C4-2B (cell line): ENCODE data around the gene PIK3C2G.

Experiments
- H3K27ac ChIP-seq: fragments of 450-650 bp; 2 replicates; pipeline ENCODE4 v1.5.1; 2017
- ZFX ChIP-seq: fragments of 450-650 bp; IDR thresholded peaks from 2 replicates; pipeline ENCODE4 v1.6.1; 2017
- TF ChIP-seq, protein P1 (sequence below): fragments of 450-650 bp; conservative IDR thresholded peaks from 2 replicates; pipeline ENCODE4 v1.5.1; 2017; ENCODE audit warnings: mild to moderate bottlenecking

PIK3C2G gene

DNA sequence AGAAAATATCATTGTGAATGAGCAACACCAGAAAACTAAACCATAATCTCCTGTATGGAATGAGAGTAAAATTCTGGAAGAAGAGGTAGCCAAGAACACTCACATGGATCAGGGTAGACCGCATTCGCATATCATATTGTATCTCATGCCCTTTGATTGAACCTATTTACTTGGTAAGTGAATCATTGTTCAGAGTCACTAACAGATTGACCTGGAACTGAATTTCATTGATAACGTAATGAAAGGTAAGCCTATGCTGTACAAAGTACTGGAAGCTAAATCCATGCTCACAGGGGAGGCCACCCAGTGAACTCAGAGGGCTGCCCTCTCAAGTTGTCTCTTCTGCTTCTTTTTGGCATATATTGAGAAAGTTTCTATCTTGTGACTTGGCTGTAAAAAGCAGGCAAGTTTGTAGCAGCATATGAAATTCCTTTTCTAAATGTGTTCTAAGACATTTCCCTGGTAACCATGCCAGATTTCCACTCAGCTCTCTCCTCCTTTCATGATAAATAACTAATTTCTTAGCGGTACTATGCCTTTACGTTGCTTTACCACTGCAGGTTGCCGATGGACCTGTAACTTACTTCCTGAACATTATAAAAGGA is 385.1 kb downstream of the PIK3C2G start:
- TF ChIP-seq, protein P1, sequence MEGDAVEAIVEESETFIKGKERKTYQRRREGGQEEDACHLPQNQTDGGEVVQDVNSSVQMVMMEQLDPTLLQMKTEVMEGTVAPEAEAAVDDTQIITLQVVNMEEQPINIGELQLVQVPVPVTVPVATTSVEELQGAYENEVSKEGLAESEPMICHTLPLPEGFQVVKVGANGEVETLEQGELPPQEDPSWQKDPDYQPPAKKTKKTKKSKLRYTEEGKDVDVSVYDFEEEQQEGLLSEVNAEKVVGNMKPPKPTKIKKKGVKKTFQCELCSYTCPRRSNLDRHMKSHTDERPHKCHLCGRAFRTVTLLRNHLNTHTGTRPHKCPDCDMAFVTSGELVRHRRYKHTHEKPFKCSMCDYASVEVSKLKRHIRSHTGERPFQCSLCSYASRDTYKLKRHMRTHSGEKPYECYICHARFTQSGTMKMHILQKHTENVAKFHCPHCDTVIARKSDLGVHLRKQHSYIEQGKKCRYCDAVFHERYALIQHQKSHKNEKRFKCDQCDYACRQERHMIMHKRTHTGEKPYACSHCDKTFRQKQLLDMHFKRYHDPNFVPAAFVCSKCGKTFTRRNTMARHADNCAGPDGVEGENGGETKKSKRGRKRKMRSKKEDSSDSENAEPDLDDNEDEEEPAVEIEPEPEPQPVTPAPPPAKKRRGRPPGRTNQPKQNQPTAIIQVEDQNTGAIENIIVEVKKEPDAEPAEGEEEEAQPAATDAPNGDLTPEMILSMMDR, result no peak
- no peak for TF ChIP-seq ZFX

DNA sequence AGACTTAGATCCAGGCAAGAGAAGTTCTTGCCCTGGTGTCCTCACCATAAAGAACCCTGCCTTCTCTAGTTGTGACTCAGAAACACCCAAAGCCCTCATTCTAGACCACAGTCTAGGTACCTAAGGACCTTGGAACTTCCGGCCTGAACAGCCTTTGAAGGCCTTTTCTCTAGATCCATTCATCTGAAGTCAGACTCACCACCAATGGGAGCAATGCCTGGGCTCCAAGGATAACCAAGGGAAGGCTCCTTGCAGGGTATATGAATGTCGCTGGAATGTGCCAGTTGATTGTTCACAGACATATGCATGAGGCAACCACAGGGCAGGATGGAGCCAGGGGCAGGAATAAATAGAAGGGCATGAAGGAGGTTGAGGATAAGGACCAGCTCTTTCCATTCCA is 390.2 kb downstream of the PIK3C2G start:
- TF ChIP-seq, protein P1, result no peak
- no peak for TF ChIP-seq ZFX

More for the DNA sequence above, 385.1 kb downstream of the PIK3C2G start:
- no peak overlapping the region for H3K27ac ChIP-seq

DNA sequence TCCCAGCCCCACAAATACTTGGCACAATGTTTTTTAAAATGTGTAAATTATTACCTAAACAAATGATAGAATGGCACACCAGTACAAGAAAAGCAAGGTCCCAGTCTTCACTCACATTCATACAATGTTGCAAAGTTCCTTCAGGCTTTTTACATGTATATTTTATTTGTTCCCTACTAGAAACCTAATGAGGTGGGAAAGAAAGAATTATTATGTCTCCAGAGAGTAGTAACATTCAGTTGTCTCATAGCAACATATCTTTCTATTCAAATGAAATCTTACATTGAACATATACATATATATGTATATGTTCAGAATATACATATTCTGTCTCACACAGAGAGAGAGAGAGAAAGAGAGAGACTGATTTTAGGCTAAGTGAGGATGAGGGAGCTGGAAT is 391.3 kb downstream of the PIK3C2G start:
- no peak for TF ChIP-seq ZFX
- TF ChIP-seq, protein P1, result no peak
- H3K27ac ChIP-seq, result no peak overlapping the region

More for the DNA sequence above, 390.2 kb downstream of the PIK3C2G start:
- H3K27ac ChIP-seq, result no peak overlapping the region

DNA sequence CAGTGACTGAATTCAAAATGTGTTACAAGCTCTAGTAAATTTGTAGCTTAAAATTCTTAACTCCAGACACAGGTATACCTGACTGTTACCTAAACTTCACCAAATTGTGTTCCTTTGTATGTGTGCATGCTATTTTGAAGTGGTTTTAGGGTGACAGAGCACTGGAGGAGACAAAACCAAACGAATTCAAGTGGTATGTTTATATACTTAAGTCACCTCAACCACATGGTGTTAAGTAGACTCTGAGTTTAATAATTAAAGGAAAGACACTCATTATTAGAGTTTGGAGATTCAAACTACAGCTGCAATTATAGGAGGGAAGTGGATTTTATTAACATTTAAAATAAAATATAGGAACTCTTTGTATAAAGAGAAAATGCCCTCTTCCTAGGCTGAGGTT is 392.1 kb downstream of the PIK3C2G start:
- TF ChIP-seq ZFX, result no peak
- TF ChIP-seq, protein P1, result no peak
- no peak overlapping the region for H3K27ac ChIP-seq

DNA sequence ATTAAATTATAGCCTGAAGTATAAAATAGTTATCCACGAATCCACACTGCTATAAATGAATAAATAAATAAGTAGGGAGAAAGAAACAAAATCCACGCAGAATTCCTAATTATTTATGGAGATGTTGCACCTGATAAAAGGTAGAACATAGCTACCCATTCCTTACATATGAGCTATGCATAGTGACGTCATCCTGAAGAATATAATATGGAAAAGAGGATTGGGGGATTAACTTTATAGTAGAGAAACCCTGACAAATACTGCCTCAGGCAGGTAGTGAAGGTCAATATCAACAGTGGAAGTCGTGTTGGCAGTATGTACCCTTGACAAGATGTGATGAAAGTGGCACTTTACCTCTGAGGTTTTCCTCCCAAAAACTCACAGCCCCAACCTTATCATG is 394.0 kb downstream of the PIK3C2G start:
- H3K27ac ChIP-seq, result no peak overlapping the region
- TF ChIP-seq ZFX, result no peak
- TF ChIP-seq, protein P1, result no peak

DNA sequence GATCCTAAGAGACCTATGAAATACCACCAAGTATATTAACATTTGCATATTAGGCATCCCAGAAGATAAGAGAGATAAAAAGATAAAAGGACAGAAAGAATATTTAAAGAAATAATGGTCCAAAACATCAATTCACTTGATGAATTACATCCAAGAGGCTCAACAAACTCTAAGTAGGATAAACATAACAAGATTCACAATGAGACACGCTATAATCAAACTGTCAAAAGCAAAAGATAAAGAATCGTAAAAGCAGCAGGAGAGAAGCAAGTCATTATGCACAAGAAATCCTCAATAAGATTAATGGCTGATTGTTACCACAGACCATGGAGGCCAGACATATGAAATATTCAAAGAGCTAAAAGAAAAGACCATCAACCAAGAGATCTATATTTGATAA is 396.9 kb downstream of the PIK3C2G start:
- H3K27ac ChIP-seq, result no peak overlapping the region
- TF ChIP-seq, protein P1, result no peak

DNA sequence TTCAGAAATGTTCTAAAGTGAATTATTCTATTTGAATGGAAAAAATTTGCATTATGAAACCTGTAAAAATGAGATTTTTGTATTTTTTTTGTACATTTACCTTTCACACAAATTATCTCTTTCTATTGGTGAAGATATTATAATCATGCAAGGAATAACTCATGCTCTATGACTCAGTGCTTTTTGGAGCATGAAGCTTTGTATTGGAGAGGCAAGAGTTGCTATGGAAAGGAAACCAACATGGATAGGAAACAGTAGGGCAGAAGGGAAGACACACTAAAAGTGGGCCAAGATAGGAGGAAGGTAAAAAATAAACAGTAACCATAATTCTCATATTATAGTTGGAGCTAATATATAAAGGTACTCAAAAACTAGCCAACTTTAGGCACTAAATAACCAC is 397.5 kb downstream of the PIK3C2G start:
- H3K27ac ChIP-seq, result no peak overlapping the region
- TF ChIP-seq, protein P1, result no peak
- TF ChIP-seq ZFX, result no peak
